Heart right ventricle (tissue), 16 donors: ENCODE data around the gene TEX2. TPM values are rescaled to one million over a fixed set of nuclear protein-coding genes. Genes with fewer than 3 reads are reported as not detected.
"Not testable (repeated sequence)": the region's sequence is repeated elsewhere in the genome, so short reads cannot be mapped to it uniquely, and the experiment has no call there.

ENCODE experiments used
- ATAC-seq, 8 donors: fragments of 200-7000 bp; cut with Tn5 transposase; one replicate each; pipeline ENCODE4 v1.9.1; 2020; ENCODE audit warnings: mild to moderate bottlenecking in 8 of 8, moderate library complexity in 8 of 8, moderate number of reproducible peaks in 1 of 8
- DNase-seq, 2 donors: peaks; one replicate each; pipeline ENCODE4 v3.0.0-alpha.2; 2020
- H3K27ac ChIP-seq, 10 donors: fragments of 200-600 bp; sonication (generic) in 2 of 10; one replicate each; pipeline versions ENCODE4 v1.5.0 to v1.8.0; 2020 to 2022; ENCODE audit warnings: mild to moderate bottlenecking in 3 of 10
- H3K27me3 ChIP-seq, 7 donors: fragments of 200-600 bp; one replicate each; pipeline ENCODE4 v1.8.0; 2021 to 2022; ENCODE audit warnings: mild to moderate bottlenecking in 2 of 7
- H3K36me3 ChIP-seq, 9 donors: fragments of 200-600 bp; sonication (generic) in 1 of 9; one replicate each; pipeline versions ENCODE4 v1.5.0 to v1.8.0; 2020 to 2022; ENCODE audit warnings: mild to moderate bottlenecking in 2 of 9
- H3K4me1 ChIP-seq, 9 donors: fragments of 200-600 bp; sonication (generic) in 1 of 9; one replicate each; pipeline versions ENCODE4 v1.5.0 to v1.8.0; 2020 to 2022; ENCODE audit warnings: mild to moderate bottlenecking in 4 of 9
- H3K4me3 ChIP-seq, 10 donors: fragments of 200-600 bp; sonication (generic) in 2 of 10; one replicate each; pipeline versions ENCODE4 v1.5.0 to v1.8.0; 2020 to 2022; ENCODE audit warnings: mild to moderate bottlenecking in 7 of 10, moderate library complexity in 2 of 10
- H3K9me3 ChIP-seq, 11 donors: fragments of 200-600 bp in 10 of 11; sonication (generic) in 2 of 11; one replicate each; pipeline versions ENCODE4 v1.5.0 to v1.8.0; 2013 to 2022; ENCODE audit warnings: mild to moderate bottlenecking in 2 of 11, control low read depth in 1 of 11, moderate library complexity in 1 of 11
- CTCF ChIP-seq, 9 donors: fragments of 200-600 bp; sonication (generic) in 2 of 9; IDR thresholded peaks; one replicate each; pipeline versions ENCODE4 v1.5.0 to v1.8.0; 2021 to 2022; ENCODE audit warnings: antibody characterized with exemption in 9 of 9, mild to moderate bottlenecking in 5 of 9, moderate library complexity in 1 of 9
- WGBS, 2 donors: extraction: QIAGEN DNeasy Blood & Tissue Kit; methylation state at CpG; one replicate each; pipeline ENCODE4 v1.1.7; 2013; ENCODE audit warnings: inconsistent platforms in 1 of 2; 5-methylcytosine and 5-hydroxymethylcytosine counted together
- intact Hi-C, 10 donors: fragments of 100-400 bp; cut with DNase I; formaldehyde crosslinking; loops; one replicate each; pipeline versions ENCODE4 v1.11.1 to v1.14.2; 2022
- polyA plus RNA-seq, 2 donors: library from polyadenylated mRNA; stranded (reverse); fragments of 200-250 nt; gene quantifications; one replicate each; pipeline ENCODE4 v1.2.3, GENCODE V29; 2013
- total RNA-seq, 10 donors: library from RNA; stranded (reverse); fragmentation: NEBNext Ultra II Directional in 3 of 10; extraction: Animal tissue kit (Norgen Biotek cat#: 25700) in 3 of 10; gene quantifications; one replicate each; pipeline versions ENCODE4 v1.2.1 to v1.2.4, GENCODE V29; 2021 to 2023
- donor health status: Arrhythmogenic right ventricular cardiomyopathy.
- donor health status: ischemic (EF 13 %, LVEDD 7.1; RV severe dilation, severe dysfunction).
- donor health status: healthy with polysubstance abuse.
- donor health status: DM: no; HTN: yes; CAD: no.
- donor health status: DM: no; HTN: no; CAD: no.
- donor health status: ischemic (EF 25% LVEDD 6.9; RV normal size, moderate dysfunction).
- donor health status: ischemic (EF 25% LVEDD 5.7; RV mildly dilated, moderate dysfunction).
- donor health status: healthy.
- donor health status: DM: yes; HTN: yes; CAD: no.
- donor health status: Ischemic cardiomyopathy.
- donor health status: ischemic (EF 35%, LVEDD 5.7; RV mildly dilated, moderate dysfunction).
- donor health status: nonischemic (EF 11% LVEDD 7.7; RV severe dilation, severe dysfunction).
- donor health status: DM: yes; HTN: yes; CAD: no.
- donor health status: PGD.
- donor health status: ischemic (EF 29% LVEDD 5.4; RV normal size, mild dysfunction).
- donor health status: nonischemic (EF 23%, LVEDD 6.1; RV moderate dilation, normal function).

The TEX2 gene
- total and polyA plus RNA-seq, 12 donors, result 15.9 to 60.5 (median 54.5) TPM

GRCh38 chr17:64209356-64209941, 53.6 kb downstream of the TEX2 start:
- intact Hi-C loops, result no loop called here
- peak overlapping the region in 5 of 10 donors; percentile 11 to 41 (median 33) for H3K27ac ChIP-seq

GRCh38 chr17:64208656-64209055, 54.4 kb downstream of the TEX2 start:
- H3K4me1 ChIP-seq, result peaks cover 0 to 36% (median 13%) of the 10 kb centered on the region in 9 donors
- ATAC-seq, DNase-seq, intact Hi-C loops, H3K4me3 ChIP-seq, H3K27ac ChIP-seq, H3K9me3 ChIP-seq, H3K27me3 ChIP-seq: not testable (repeated sequence)
- peaks cover 0 to 29% (median 16%) of the 10 kb centered on the region in 9 donors for H3K36me3 ChIP-seq

More at GRCh38 chr17:64209356-64209941, 53.6 kb downstream of the TEX2 start:
- Histone ChIP-seq H3K27me3 (no peaks in the 10 kb centered on the region), H3K4me3 (no peak overlapping the region), H3K4me1 (peaks cover 5 to 38% (median 16%) of the 10 kb centered on the region in 9 donors), H3K36me3 (peaks cover 0 to 31% (median 16%) of the 10 kb centered on the region in 9 donors), H3K9me3 (no peaks in the 10 kb centered on the region)
- no peak for DNase-seq
- peak in 5 of 8 donors; percentile 25 to 48 (median 38) for ATAC-seq
- 77 to 79% methylated on average over 5 of the region's 5 CpGs for WGBS, 2 donors
- TF ChIP-seq CTCF (IDR thresholded peaks at IDR 0.05), result no peak

GRCh38 chr17:64205804-64206203, 57.3 kb downstream of the TEX2 start:
- no peaks in the 10 kb centered on the region for H3K9me3 ChIP-seq
- no peaks in the 10 kb centered on the region for H3K27me3 ChIP-seq
- DNase-seq (no peak), ATAC-seq (no peak)
- H3K36me3 ChIP-seq, result peaks cover 0 to 3% (median 0%) of the 10 kb centered on the region in 9 donors
- WGBS, 2 donors, result 45 to 63% methylated on average over 2 of the region's 2 CpGs
- no peak for TF ChIP-seq CTCF (IDR thresholded peaks at IDR 0.05)
- H3K27ac ChIP-seq, result no peak overlapping the region
- no peak overlapping the region for H3K4me3 ChIP-seq
- intact Hi-C loops, result no loop called here
- peaks cover 9 to 62% (median 36%) of the 10 kb centered on the region in 9 donors for H3K4me1 ChIP-seq

- H3K36me3 ChIP-seq, result peaks cover 0 to 3% (median 0%) of the 10 kb centered on the region in 9 donors
- intact Hi-C loops, result loop anchor here in 1 of 10 donors (5.0 kb wide), 1 partner anchor 39 kb away; no protein-coding TSS in a partner anchor
- ATAC-seq (peak in 5 of 8 donors; percentile 36 to 84 (median 71)), DNase-seq (no peak)
- TF ChIP-seq CTCF (IDR thresholded peaks at IDR 0.05), result no peak
- H3K9me3 ChIP-seq, result no peaks in the 10 kb centered on the region
- no peaks in the 10 kb centered on the region for H3K27me3 ChIP-seq
- H3K4me1 ChIP-seq, result peaks cover 9 to 59% (median 40%) of the 10 kb centered on the region in 9 donors
- H3K4me3 ChIP-seq, result no peak overlapping the region
- WGBS, 2 donors, result 49 to 54% methylated on average over 4 of the region's 4 CpGs
- peak overlapping the region in 8 of 10 donors; percentile 35 to 72 (median 52) for H3K27ac ChIP-seq
Measured at GRCh38 chr17:64203630-64204029, 59.4 kb downstream of the TEX2 start.
